Spleen (tissue), 11 donors: ENCODE results near the gene SLC38A8. TPM values are rescaled to one million over a fixed set of nuclear protein-coding genes. Genes with fewer than 3 reads are reported as not detected.

Experiments
- DNase-seq: peaks from one replicate; pipeline ENCODE4 v3.0.0-alpha.2; 2020
- H3K27ac ChIP-seq, 8 donors: fragments of 200-600 bp; sonication (generic) in 7 of 8; 1 replicate in 4 of 8; 2 replicates in 4 of 8; pipeline versions ENCODE4 v1.5.0 to v1.8.0; 2016 to 2021; ENCODE audit warnings: inconsistent platforms in 4 of 8, mild to moderate bottlenecking in 4 of 8, moderate library complexity in 1 of 8
- H3K27me3 ChIP-seq, 7 donors: fragments of 200-600 bp; sonication (generic) in 6 of 7; replicated peaks in 1 of 7; 1 replicate in 4 of 7; 2 replicates in 3 of 7; pipeline versions ENCODE4 v1.5.0 to v1.8.0; 2016 to 2021; ENCODE audit warnings: inconsistent platforms in 3 of 7, mild to moderate bottlenecking in 1 of 7
- H3K36me3 ChIP-seq, 6 donors: fragments of 200-600 bp; sonication (generic) in 5 of 6; 1 replicate in 4 of 6; 2 replicates in 2 of 6; pipeline versions ENCODE4 v1.5.0 to v1.8.0; 2016 to 2021; ENCODE audit warnings: inconsistent platforms in 2 of 6
- H3K4me1 ChIP-seq, 6 donors: fragments of 200-600 bp; sonication (generic) in 5 of 6; 1 replicate in 3 of 6; 2 replicates in 3 of 6; pipeline versions ENCODE4 v1.5.0 to v1.8.0; 2016 to 2021; ENCODE audit warnings: inconsistent platforms in 3 of 6
- H3K4me3 ChIP-seq, 8 donors: fragments of 200-600 bp; sonication (generic) in 7 of 8; 1 replicate in 4 of 8; 2 replicates in 4 of 8; pipeline versions ENCODE4 v1.5.0 to v1.8.0; 2016 to 2021; ENCODE audit warnings: inconsistent platforms in 4 of 8, mild to moderate bottlenecking in 4 of 8, moderate library complexity in 2 of 8
- H3K9me3 ChIP-seq, 8 donors: fragments of 200-600 bp; sonication (generic) in 7 of 8; 1 replicate in 4 of 8; 2 replicates in 4 of 8; pipeline versions ENCODE4 v1.5.0 to v1.8.0; 2016 to 2021; ENCODE audit warnings: inconsistent platforms in 4 of 8
- CTCF ChIP-seq, 11 experiments: fragments of 200-600 bp in 7 of 11; fragments of 450-650 bp in 4 of 11; sonication (generic) in 4 of 11; IDR thresholded peaks in 8 of 11; conservative IDR thresholded peaks in 3 of 11; 1 replicate in 7 of 11; 2 replicates in 4 of 11; pipeline versions ENCODE4 v1.4.0 to v1.8.0; 2016 to 2021; ENCODE audit warnings: antibody characterized with exemption in 11 of 11, inconsistent platforms in 4 of 11, mild to moderate bottlenecking in 1 of 11
- POLR2A ChIP-seq, 3 donors: fragments of 450-650 bp; IDR thresholded peaks; one replicate each; pipeline ENCODE4 v1.5.1; 2017; ENCODE audit warnings: antibody characterized with exemption in 3 of 3, mild to moderate bottlenecking in 1 of 3
- POLR2AphosphoS5 ChIP-seq, 3 donors: sonication (generic); formaldehyde crosslinking; IDR thresholded peaks; one replicate each; pipeline ENCODE4 v1.5.1; 2017; ENCODE audit warnings: antibody characterized with exemption in 3 of 3
- WGBS, 5 donors: extraction: QIAGEN DNeasy Blood & Tissue Kit in 3 of 5; methylation state at CpG; one replicate each; pipeline versions ENCODE4 v1.1.5 to v1.1.7; 2013 to 2018; 5-methylcytosine and 5-hydroxymethylcytosine counted together
- intact Hi-C: fragments of 100-400 bp; cut with DNase I; formaldehyde crosslinking; loops from one replicate; pipeline ENCODE4 v1.15.0; 2023; ENCODE audit warnings: low total_unique reads
- polyA plus RNA-seq, 3 donors: library from polyadenylated mRNA; stranded (reverse); fragments of 200-250 nt; gene quantifications; one replicate each; pipeline ENCODE4 v1.2.1, GENCODE V29; 2013
- total RNA-seq, 7 donors: library from RNA; depleted of rRNA in 3 of 7; stranded (reverse); fragments of >200 nt in 3 of 7; fragmentation: NEBNext Ultra II Directional in 4 of 7; extraction: Animal tissue kit (Norgen Biotek cat#: 25700) in 4 of 7; gene quantifications; one replicate each; pipeline versions ENCODE4 v1.1.0 to v1.2.1, GENCODE V29; 2016 to 2021
- donor health status: healthy with polysubstance abuse.
- donor health status: DM: no; HTN: no; CAD: no; lungs with moderate emphysema.
- donor health status: DM: no; HTN: no; CAD: no.
- donor health status: Bipolar disorder and iron deficiency.
- donor health status: healthy.
- donor health status: DM: no; HTN: no; CAD: no.
- donor health status: DM: yes; HTN: yes; CAD: no.

SLC38A8 gene
- total and polyA plus RNA-seq, 10 donors: 0.37 TPM; not detected in 9

- no peaks in the 10 kb centered on the region for H3K27me3 ChIP-seq
- H3K27ac ChIP-seq: peak overlapping the region in 3 of 8 donors; percentile 20 to 73 (median 62)
- H3K4me1 ChIP-seq: peaks cover 0 to 69% (median 30%) of the 10 kb centered on the region in 6 donors
- H3K36me3 ChIP-seq: peaks cover 0 to 93% (median 70%) of the 10 kb centered on the region in 6 donors
- DNase-seq: no peak
- TF ChIP-seq POLR2A (IDR thresholded peaks at IDR 0.05): no peak
- no peak for TF ChIP-seq POLR2AphosphoS5 (IDR thresholded peaks at IDR 0.05)
- no peak for TF ChIP-seq CTCF (IDR thresholded peaks at IDR 0.05 in 8 of 11, conservative IDR thresholded peaks at IDR 0.05 in 3 of 11)
- intact Hi-C loops: loop anchor here (10.0 kb wide), 1 partner anchor 93 kb away; no protein-coding TSS in a partner anchor
- 83 to 93% (median 88%) methylated on average over 6 of the region's 6 CpGs for WGBS, 5 donors
- H3K9me3 ChIP-seq: no peaks in the 10 kb centered on the region
- no peak overlapping the region for H3K4me3 ChIP-seq
Measured at GRCh38 chr16:84082110-84082509, 39.5 kb upstream of the SLC38A8 start.

- peak overlapping the region in 2 of 8 donors; percentile 12 to 42 for H3K27ac ChIP-seq
- 78 to 91% (median 85%) methylated on average over 14 of the region's 14 CpGs for WGBS, 5 donors
- no peak for DNase-seq
- intact Hi-C loops: loop anchor here (10.0 kb wide), 1 partner anchor 93 kb away; no protein-coding TSS in a partner anchor
- H3K9me3 ChIP-seq: no peaks in the 10 kb centered on the region
- H3K4me3 ChIP-seq: no peak overlapping the region
- peaks cover 0 to 63% (median 29%) of the 10 kb centered on the region in 6 donors for H3K4me1 ChIP-seq
- TF ChIP-seq CTCF (IDR thresholded peaks at IDR 0.05 in 8 of 11, conservative IDR thresholded peaks at IDR 0.05 in 3 of 11) (no peak), POLR2AphosphoS5 (IDR thresholded peaks at IDR 0.05) (peak in 1 of 3 donors; percentile 10), POLR2A (IDR thresholded peaks at IDR 0.05) (no peak)
- peaks cover 0 to 93% (median 66%) of the 10 kb centered on the region in 6 donors for H3K36me3 ChIP-seq
- H3K27me3 ChIP-seq: no peaks in the 10 kb centered on the region
Measured at GRCh38 chr16:84081446-84081989, 38.9 kb upstream of the SLC38A8 start.

- Histone ChIP-seq H3K4me1 (peaks cover 0 to 56% (median 23%) of the 10 kb centered on the region in 6 donors), H3K27me3 (no peaks in the 10 kb centered on the region), H3K36me3 (peaks cover 0 to 93% (median 65%) of the 10 kb centered on the region in 6 donors), H3K4me3 (no peak overlapping the region), H3K9me3 (no peaks in the 10 kb centered on the region), H3K27ac (peak overlapping the region in 4 of 8 donors; percentile 12 to 42 (median 31))
- 81 to 93% (median 82%) methylated on average over 6 of the region's 6 CpGs for WGBS, 5 donors
- TF ChIP-seq CTCF (IDR thresholded peaks at IDR 0.05 in 8 of 11, conservative IDR thresholded peaks at IDR 0.05 in 3 of 11) (no peak), POLR2A (IDR thresholded peaks at IDR 0.05) (no peak), POLR2AphosphoS5 (IDR thresholded peaks at IDR 0.05) (no peak)
- intact Hi-C loops: loop anchor here (10.0 kb wide), 1 partner anchor 94 kb away; no protein-coding TSS in a partner anchor
- no peak for DNase-seq
Measured at GRCh38 chr16:84080813-84081212, 38.2 kb upstream of the SLC38A8 start.

GRCh38 chr16:84080378-84080777 lies 37.8 kb upstream of the SLC38A8 start:
- H3K9me3 ChIP-seq: no peaks in the 10 kb centered on the region
- peaks cover 0 to 52% (median 19%) of the 10 kb centered on the region in 6 donors for H3K4me1 ChIP-seq
- no peak for TF ChIP-seq CTCF (IDR thresholded peaks at IDR 0.05 in 8 of 11, conservative IDR thresholded peaks at IDR 0.05 in 3 of 11)
- TF ChIP-seq POLR2AphosphoS5 (IDR thresholded peaks at IDR 0.05): peak in 1 of 3 donors; percentile 32
- no peak for TF ChIP-seq POLR2A (IDR thresholded peaks at IDR 0.05)
- WGBS, 5 donors: 67 to 75% (median 69%) methylated on average over 8 of the region's 8 CpGs
- DNase-seq: no peak
- no peaks in the 10 kb centered on the region for H3K27me3 ChIP-seq
- intact Hi-C loops: loop anchor here (10.0 kb wide), 1 partner anchor 94 kb away; no protein-coding TSS in a partner anchor
- no peak overlapping the region for H3K4me3 ChIP-seq
- H3K36me3 ChIP-seq: peaks cover 0 to 96% (median 68%) of the 10 kb centered on the region in 6 donors
- H3K27ac ChIP-seq: peak overlapping the region in 4 of 8 donors; percentile 12 to 42 (median 31)
